ENCODE results near the gene LPA. TPM values are rescaled to one million over a fixed set of nuclear protein-coding genes. Genes with fewer than 3 reads are reported as not detected.
"Not testable (repeated sequence)": the region's sequence is repeated elsewhere in the genome, so short reads cannot be mapped to it uniquely, and the experiment has no call there.

The LPA gene
- polyA plus RNA-seq, 1 donor, result not detected

DNA sequence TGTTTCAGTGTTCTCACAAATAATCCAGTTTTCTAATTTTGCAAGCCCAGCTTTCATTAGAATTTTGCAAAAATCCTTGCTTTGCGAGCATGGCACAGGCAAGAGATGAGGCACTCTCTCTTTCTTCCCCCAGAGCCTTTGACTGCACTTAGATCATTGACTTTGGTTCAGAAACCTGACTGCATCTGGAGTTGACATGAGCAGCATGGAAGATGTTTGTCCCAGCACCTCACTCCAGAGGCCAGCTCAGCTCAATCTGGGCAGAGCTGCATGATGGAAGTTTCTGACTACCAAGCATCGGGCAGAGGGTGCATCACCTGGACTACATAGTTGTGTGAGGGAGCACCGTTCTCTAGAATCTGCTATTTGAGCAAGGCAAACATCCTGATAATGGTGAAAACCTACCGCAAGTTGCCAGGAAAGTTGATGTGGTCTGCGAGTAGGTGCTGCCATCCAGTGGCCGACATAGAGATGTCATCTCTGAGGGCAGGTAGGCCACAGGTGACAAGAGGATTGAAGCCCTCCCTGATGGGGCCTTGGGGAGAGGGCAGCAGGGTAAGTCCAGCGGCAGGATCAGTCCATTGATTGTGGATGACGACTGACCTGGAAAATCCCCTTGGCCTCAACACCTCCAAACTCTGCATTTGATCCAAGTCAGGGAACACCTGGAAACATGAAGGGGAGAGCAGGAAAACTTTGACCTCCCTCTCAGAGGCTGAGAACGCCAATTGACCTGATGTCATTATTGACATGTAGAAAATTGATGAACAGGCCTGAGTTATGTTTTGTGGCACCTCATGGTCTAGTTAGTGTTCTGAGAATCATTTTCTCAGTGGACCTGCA lies 3.8 kb upstream of the LPA start:
- DNase-seq (ENCODE audit: low read depth), result no peak

DNA sequence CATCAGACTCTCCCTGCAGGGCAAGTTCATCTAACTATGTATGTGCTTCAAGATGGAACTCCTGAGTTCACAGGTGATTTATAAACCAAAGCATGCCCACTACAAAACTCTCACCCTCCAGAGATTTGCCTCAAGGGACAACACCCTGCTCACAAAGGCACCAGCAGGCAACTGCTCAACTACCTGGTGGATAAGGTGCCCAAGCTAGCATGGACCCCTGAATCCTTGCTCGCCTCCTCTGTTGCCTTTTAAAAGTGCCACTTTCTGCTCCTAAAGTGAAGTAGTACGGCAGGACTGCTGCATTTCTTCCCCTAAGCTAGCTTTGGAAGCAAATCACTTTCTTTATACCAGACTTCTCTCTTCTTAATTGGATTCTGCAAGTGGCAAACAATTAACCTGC lies 1.2 kb downstream of the LPA start:
- no peak for DNase-seq (ENCODE audit: low read depth)

DNA sequence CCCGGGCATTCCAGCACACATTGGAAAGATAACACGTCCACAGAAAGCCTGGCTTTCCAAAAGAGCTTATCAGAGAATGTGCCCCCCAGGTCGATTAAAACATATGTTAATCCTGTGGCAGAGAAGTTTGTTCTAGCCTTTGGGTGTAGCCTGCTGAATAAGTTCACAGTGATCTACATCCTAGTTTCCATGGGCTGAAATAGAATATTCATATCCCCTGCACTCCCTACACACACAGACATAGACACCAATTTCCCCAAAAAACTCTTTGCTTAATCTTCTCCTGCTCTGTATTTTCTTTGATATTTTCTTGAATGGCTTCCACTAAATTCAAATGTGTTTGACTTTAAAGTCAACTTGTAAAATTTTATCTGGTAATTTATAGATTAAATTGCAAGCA lies 1.6 kb downstream of the LPA start:
- no peak for DNase-seq (ENCODE audit: low read depth)

DNA sequence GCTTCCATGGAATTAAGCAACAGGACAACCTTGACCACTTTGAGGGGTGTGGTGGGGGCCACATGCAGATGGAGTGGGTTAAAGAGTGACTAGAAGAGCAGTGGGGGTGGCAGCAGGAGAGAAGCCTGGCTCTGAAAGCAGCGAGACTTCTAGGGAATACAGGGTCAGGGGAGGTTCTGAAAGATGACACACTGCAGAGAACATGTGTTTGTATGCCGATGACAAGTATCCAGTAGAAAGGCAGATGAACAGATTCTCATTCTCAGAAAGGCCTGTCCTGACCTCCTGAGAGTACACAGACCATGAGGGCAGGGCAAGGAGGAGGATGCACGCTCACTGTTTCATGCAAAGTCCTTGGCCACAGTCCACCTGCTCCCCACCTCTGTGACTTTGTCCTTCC lies 2.9 kb downstream of the LPA start:
- DNase-seq (ENCODE audit: low read depth), result no peak

DNA sequence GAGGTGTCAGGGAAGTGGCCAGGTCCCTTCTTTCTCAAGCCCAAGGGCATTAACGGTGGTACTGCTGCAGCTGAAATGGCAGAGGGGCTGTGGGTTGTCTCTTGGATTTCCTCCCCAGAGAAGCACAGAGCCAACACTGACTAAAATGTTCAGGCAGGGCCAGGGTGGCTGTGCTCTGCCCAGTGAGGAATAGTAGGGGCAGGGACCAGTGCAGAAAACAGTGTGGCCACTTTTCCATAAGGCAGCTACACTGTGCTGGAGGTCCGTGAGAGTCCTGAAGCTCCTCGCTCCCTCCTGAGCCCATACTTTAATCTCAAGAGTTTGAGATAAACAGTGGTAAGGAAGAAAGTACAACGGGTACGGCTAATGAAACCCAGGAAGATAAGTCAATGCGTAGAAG lies 4.5 kb downstream of the LPA start:
- DNase-seq (ENCODE audit: low read depth), result no peak

DNA sequence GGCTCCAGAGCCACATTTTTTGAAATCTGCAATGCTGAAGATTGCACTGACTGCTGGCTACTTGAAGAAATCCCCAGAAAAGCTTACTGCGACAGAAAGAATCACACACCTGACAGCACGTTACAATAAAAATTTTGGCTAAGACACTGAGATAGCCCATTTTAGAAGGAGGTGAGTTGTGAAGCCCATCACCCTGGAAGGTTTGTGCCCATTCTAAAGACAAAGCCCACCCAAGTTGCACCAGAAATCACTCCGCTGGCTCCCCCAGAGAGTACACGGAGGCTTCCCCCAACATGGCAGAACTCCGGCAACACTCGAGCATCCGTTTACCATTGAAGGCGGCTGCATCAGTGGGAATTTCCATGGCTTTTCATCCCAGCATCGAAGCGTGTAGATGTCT lies 29.4 kb downstream of the LPA start:
- DNase-seq (ENCODE audit: low read depth), result no peak

DNA sequence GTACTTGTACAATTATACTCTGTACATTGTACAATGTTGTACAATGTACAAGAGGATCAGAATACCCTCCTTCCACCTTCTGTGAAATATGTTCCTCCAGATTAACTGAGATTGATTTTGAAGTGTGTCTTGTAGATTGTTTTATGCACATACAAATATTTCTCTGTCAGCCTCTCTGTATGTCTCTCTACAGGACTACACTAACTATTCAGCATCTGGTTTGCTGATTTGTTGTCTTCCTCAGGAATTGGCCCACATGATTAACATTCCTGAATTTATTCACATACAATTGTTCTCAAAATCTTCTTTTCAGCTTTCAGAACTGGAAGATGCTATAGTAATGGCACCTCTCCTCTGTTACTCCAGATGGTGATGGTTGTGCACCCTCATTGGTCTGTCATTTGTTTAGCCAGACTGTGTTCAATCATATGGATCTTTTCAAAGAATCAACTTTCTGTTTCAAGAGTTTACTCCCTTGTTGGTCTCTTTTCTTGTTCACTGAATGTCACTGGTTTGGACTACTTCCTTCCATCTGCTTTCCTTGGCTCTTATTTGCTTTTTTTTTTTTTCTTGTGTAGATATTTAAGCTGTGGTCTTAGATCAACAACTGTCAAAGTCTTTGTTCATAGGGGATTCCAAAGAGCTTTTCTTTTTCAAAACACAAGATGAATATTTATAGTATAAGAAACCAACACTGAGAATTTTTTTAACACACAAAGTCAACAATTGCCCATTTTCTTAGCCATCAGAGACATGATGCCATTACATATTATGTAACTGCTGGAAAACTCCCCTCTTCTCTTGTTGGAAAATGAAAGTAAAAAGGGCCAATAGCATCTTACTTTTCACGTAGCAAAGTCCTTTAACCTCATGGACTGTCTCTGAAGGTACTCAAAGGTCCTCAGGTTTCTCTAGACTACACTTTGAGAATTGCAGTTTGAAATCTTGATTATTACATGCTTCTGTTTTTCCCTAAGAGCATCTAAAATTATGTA lies 67.9 kb downstream of the LPA start:
- DNase-seq (ENCODE audit: low read depth), result no peak

DNA sequence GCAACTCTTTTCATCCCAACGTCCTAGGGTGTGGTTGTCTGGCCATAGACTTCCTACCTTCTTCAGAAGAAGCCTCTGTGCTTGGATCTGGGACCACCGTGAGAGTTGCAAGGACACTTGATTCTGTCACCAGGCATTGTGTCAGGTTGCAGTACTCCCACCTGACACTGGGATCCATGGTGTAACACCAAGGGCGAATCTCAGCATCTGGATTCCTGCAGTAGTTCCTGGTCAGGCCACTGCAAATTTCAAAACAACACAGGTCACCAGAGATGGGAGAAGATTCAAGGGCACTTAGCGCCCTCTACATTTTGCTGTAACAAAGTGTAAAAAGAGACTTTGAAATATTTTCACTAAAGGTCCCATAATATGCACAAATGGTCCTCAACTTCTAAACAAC lies 68.8 kb downstream of the LPA start:
- not testable (repeated sequence) for DNase-seq (ENCODE audit: low read depth)

DNA sequence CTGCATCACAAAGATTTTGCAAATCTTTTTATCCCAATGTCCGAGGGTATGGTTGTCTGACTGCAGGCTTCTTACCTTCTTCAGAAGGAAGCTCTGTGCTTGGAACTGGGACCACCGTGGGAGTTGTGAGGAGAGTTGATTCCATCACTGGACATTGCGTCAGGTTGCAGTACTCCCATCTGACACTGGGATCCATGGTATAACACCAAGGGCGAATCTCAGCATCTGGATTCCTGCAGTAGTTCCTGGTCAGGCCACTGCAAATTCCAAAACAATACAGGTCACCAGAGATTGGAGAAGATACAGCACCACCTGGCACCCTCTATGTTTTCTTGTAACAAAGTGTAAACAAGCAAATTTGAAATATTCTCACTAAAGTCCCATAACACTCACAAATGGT lies 77.7 kb downstream of the LPA start:
- no peak for DNase-seq (ENCODE audit: low read depth)

DNA sequence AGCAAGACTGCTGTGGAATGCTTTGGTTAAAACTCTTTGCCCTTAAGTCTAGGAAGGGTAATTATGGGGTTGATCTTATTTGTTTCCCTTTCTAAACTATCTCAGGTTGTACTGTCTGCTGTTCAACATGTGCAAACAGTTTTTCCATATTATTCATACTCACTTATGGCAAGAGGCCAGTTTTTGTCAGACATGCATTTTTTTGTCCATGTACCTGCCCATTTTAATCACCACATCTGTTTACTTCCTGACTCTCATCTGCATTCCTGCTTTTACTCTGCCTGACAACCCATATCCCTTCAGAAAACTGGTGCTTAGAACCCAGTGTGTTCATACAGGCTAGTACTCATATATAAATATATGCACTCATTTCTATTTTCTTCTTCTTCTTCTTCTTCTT lies 80.3 kb downstream of the LPA start:
- DNase-seq (ENCODE audit: low read depth), result no peak

DNA sequence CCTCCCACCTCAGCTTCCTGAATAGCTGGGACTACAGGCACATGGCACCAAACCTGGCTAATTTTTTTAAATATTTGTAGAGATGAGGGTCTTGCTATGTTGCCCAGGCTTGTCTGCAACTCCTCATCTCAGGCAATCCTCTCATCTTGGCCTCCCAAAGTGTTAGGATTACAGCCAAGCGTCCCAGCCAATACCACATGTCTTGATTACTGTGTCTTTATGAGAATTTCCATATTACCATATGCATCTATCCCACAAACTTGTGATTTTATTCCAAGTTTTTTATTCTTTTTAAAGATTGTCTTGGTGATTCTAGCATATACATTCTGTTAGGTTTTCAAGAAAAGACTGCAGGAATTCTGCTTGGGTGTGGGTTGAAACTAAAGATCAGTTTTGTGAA lies 82.7 kb downstream of the LPA start:
- DNase-seq (ENCODE audit: low read depth), result no peak

DNA sequence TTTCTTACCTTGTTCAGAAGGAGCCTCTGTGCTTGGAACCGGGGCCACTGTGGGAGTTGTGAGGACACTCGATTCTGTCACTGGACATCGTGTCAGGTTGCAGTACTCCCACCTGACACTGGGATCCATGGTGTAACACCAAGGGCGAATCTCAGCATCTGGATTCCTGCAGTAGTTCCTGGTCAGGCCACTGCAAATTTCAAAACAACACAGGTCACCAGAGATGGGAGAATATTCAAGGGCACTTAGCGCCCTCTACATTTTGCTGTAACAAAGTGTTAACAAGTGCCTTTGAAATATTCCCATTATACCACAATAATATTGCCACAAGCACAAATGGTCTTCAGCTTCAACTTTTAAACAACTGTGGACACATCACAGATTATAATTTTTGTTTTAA lies 85.6 kb downstream of the LPA start:
- DNase-seq (ENCODE audit: low read depth), result not testable (repeated sequence)

DNA sequence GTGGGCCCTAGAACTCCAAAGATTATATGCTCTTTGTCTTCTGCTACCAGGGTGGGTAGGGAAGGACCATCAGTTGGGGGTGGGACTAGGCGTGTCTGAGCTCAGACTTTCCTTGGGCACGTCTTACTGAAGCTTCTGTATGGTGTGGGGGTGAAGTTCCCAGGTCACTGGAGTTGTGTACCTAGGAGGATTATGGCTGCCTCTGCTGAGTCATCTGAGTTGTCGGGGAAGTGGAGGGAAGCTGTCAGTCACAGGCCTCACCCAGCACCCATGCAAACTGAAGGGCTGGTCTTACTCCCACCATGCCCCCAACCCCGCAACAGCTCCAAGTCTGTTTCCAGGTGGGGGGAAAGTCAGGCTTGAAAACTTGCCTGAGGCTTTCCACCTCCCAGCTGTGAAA lies 90.1 kb downstream of the LPA start:
- no peak for DNase-seq (ENCODE audit: low read depth)

DNA sequence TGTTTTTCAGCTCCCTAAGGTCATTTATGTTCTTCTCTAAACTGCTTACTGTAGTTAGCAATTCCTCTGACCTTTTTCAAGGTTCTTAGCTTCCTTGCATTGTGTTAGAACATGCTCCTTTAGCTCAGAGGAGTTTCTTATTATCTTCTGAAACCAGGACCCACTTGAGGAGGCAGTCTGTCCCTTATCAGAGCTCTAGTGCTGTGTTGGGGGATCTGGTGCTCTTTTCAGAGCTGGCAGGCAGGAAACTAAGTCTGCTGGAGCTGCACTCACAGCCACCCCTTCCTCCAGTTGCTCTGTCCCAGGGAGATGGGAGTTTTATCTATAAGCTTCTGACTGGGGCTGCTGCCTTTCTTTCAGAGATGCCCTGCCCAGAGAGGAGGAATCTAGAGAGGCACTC lies 92.9 kb downstream of the LPA start:
- not testable (repeated sequence) for DNase-seq (ENCODE audit: low read depth)

DNA sequence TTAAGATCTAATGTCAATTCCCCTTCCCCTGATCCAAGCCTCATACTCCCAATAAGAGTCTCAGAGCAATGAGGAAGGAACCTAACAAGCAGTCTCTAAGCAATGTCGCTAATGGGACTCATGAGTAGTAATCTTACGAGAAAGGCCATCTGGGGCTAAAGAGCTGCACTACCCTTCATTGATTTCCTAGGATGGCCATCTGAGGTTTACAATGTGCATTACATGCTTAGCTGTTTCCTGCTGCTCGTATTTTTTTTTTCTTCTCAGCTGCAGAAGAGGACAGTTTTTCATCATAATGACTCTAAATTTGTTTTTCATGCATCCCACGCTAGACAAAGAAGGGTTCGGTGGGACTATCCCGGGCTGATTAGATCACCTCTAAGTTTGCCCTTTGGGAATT lies 119.3 kb downstream of the LPA start:
- DNase-seq (ENCODE audit: low read depth), result no peak

DNA sequence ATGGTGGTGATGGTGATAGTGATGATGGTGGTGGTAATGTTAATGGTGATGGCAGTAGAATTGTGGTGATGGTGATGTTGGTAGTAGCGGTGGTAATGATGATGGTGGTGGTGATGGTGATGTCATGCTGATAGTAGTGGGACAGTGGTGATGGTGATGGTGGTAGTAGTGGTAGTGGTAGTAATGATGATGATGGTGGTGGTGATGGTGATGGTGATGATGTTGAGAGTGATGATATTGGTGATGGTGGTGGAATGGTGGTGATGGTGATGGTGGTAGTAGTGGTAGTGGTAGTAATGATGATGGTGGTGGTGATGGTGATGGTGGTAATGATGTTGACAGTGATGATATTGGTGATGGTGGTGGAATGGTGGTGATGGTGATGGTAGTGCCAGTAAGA lies 128.8 kb downstream of the LPA start:
- DNase-seq (ENCODE audit: low read depth), result no peak

DNA sequence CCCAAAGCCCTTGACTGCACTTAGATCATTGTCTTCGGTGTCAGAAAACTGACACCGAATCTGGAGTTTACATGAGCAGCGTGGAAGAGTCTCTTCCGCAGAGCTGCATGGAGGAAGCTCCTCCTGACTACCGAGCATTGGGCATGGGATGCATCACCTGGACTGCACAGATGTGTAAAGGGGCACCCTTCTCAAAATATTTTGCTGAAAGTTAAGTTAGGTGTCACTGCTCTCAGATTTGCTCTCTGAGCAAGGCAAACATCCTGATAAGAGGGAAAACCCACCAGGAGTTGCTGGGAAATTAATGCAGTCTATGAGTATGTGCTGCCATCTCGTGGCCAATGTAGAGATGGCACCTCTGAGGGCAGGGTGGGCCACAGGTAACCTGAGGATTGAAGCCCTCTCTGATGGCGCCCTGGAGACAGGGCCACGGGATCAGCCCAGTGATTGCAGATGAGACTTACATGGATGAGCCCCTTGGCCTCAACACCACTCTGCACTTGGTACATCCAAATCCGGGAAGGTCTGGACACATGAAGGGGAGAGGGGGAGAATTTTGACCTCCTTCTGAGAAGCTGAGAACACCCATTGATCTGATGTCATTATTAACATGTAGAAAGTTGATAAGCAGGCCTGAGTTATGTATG lies 129.9 kb downstream of the LPA start:
- DNase-seq (ENCODE audit: low read depth), result no peak

DNA sequence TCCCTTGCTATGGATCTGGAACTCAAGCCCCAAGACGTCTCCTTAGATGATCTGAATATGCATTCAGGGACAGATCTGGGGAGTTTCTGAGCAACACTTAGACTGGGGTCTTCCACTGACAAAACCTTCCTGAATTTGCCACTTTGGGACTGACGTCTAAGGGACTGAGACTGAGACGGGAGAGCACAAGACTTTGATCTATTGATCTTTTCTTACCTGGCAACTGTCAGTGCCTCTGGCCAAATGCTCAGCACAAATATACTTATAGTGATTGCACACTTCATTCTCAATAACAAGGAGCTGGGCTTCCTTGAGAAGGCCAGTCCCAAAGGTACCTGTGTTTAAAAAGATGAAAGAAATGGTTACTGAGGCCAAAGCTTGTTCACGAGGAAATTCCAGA lies 131.8 kb downstream of the LPA start:
- DNase-seq (ENCODE audit: low read depth), result no peak

DNA sequence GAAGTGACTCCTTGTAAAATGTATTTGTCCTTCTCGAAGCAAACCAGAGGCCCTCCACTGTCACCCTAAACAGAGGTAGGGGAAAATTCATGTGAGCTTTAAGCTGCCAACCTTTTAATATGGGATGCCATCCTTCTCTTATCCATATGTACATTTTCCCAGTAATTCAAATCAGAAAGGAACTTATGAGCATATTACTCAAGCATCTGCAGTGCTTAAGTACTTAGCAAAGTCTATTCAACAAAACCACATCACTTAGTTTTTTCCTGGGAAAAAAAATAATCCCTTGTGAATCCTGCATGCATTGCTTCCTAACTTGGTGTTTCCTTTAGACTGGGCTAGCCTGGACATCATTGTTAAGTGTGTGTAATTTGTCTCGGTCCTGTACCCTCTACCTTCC lies 132.2 kb downstream of the LPA start:
- DNase-seq (ENCODE audit: low read depth), result no peak

DNA sequence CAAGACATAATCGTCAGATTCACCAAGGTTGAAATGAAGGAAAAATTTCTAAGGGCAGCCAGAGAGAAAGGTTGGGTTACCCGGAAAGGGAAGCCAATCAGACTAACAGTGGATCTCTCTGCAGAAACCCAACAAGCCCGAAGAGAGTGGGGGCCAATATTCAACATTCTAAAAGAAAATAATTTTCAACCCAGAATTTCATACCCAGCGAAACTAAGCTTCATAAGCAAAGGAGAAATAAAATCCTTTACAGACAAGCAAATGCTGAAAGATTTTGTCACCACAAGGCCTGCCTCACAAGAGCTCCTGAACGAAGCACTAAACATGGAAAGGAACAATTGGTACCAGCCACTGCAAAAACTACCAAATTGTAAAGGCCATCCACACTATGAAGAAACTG lies 134.6 kb downstream of the LPA start:
- DNase-seq (ENCODE audit: low read depth), result not testable (repeated sequence)

DNA sequence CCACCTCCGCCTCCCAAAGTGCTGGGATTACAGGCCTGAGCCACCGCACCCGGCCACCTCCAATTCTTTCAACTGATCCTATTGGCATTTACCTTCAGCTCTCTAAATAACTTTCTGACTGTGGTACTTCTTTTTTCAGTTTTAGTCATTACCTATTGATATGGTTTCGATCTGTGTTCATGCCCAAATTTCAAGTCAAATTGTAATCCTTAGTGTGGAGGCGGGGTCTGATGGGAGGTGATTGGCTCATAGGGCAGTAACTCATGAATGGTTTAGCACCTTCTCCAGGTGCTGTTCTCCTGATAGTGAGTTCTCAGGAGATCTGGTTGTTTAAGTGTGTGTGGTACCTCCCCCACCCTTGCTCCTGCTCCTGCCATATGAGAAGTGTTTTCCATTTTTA lies 140.9 kb downstream of the LPA start:
- no peak for DNase-seq (ENCODE audit: low read depth)
